ENCODE results near the gene TNK2.

GRCh38 chr3:195868336-195868865 is 40.0 kb downstream of the TNK2 start:
- TF ChIP-seq EZH2 (IDR thresholded peaks at IDR 0.05; ENCODE audit: insufficient read depth, poor library complexity, severe bottlenecking) (no peak), EZH2phosphoT487 (IDR thresholded peaks at IDR 0.05; ENCODE audit: insufficient read depth, low read depth) (no peak)

All from GM23248 (cell line).